ENCODE results near the gene RNF13. TPM values are rescaled to one million over a fixed set of nuclear protein-coding genes. Genes with fewer than 3 reads are reported as not detected.

The RNF13 gene
- total RNA-seq, 1 experiment from 2014 or later = 28.9 TPM

DNA sequence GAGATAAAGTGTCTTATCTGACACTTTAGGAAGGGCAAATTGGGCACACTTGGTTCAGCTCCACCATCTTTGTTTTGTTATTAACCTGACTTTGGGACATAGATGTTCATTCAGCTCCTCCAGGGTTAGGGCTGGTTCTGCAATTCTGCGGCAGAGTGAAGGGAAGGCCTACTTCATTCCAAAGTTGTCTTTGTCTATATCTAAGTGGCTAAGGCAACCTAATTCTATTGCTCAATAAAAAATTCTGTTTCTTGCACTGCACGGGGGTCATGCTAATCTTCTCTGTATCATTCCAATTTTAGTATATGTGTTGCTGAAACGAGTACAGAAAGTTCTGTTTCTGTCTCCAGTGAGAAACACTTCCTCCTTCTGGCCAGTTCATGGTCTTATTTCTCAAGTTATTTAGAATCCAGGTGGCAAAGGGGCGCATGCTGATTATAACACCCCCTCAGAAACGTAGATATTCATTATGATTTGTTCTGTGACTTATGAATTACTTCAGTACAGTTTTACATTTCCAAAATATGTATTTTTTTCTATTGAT, 104.2 kb downstream of the RNF13 start:
- TF ChIP-seq SOX15 (CRISPR knock-in tag; IDR thresholded peaks at IDR 0.05) (no peak), ATF1 (CRISPR knock-in tag; IDR thresholded peaks at IDR 0.05) (no peak), STAT6 (CRISPR knock-in tag; conservative IDR thresholded peaks at IDR 0.05; ENCODE audit: low read depth) (no peak), ELF4 (CRISPR knock-in tag; IDR thresholded peaks at IDR 0.05; ENCODE audit: low read depth) (no peak), ZNF121 (CRISPR knock-in tag; IDR thresholded peaks at IDR 0.05) (no peak), TP53 (CRISPR knock-in tag; IDR thresholded peaks at IDR 0.05) (no peak)
- TF ChIP-seq, protein P1, sequence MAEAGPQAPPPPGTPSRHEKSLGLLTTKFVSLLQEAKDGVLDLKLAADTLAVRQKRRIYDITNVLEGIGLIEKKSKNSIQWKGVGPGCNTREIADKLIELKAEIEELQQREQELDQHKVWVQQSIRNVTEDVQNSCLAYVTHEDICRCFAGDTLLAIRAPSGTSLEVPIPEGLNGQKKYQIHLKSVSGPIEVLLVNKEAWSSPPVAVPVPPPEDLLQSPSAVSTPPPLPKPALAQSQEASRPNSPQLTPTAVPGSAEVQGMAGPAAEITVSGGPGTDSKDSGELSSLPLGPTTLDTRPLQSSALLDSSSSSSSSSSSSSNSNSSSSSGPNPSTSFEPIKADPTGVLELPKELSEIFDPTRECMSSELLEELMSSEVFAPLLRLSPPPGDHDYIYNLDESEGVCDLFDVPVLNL (CRISPR knock-in tag; IDR thresholded peaks at IDR 0.05; ENCODE audit: borderline replicate concordance, low read depth) = no peak
- Mint-ChIP-seq H3K9me3 (no peaks in the 10 kb centered on the region), H3K36me3 (peaks cover 14% of the 10 kb centered on the region), H3K27me3 (ENCODE audit: low read depth) (no peaks in the 10 kb centered on the region), H3K4me3 (no peak overlapping the region), H3K4me1 (no peaks in the 10 kb centered on the region), H3K27ac (no peak overlapping the region)
- DNase-seq (ENCODE audit: low spot score) = no peak
- ChIA-PET POLR2A (no interaction called here), CTCF (no interaction called here)
- ATAC-seq = no peak

DNA sequence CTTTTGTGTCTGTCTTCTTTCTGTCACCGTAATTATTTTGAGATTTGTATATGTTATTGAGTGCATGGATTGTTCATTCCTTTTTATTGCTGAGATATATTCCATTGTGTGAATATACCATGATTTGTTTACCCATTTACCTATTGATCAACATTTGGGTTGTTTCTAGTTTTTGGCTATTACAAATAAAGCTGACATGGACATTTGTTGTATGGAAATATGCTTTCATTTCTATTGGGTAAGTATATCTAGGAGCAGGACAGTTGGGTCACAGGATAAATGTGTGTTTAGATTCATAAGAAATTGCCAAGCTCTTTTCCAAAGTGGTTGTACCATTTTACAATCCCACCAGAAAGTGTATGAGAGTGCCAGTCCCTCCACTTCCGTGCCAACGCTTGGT, 106.5 kb downstream of the RNF13 start:
- Mint-ChIP-seq H3K27ac (no peak overlapping the region), H3K36me3 (peaks cover 16% of the 10 kb centered on the region), H3K27me3 (ENCODE audit: low read depth) (no peaks in the 10 kb centered on the region), H3K4me3 (no peak overlapping the region), H3K4me1 (no peaks in the 10 kb centered on the region), H3K9me3 (no peaks in the 10 kb centered on the region)
- POLR2A ChIA-PET = no interaction called here
- DNase-seq (ENCODE audit: low spot score) (no peak), ATAC-seq (no peak)
- CTCF ChIA-PET = interaction anchor here (0.9 kb wide), 1 partner anchor 13 kb away, joined by 3 read pairs; no protein-coding TSS in a partner anchor
- no peak for TF ChIP-seq ZNF423 (CRISPR knock-in tag; IDR thresholded peaks at IDR 0.05)
- no peak for TF ChIP-seq ESRRA (CRISPR knock-in tag; IDR thresholded peaks at IDR 0.05; ENCODE audit: borderline replicate concordance)
- TF ChIP-seq TEAD4 (CRISPR knock-in tag; IDR thresholded peaks at IDR 0.05) = no peak
- TF ChIP-seq SP1 (CRISPR knock-in tag; conservative IDR thresholded peaks at IDR 0.05) = no peak
- TF ChIP-seq FOXK1 (CRISPR knock-in tag; IDR thresholded peaks at IDR 0.05) = no peak
- TF ChIP-seq OVOL2 (CRISPR knock-in tag; IDR thresholded peaks at IDR 0.05; ENCODE audit: borderline replicate concordance) = no peak
- TF ChIP-seq, protein P2, sequence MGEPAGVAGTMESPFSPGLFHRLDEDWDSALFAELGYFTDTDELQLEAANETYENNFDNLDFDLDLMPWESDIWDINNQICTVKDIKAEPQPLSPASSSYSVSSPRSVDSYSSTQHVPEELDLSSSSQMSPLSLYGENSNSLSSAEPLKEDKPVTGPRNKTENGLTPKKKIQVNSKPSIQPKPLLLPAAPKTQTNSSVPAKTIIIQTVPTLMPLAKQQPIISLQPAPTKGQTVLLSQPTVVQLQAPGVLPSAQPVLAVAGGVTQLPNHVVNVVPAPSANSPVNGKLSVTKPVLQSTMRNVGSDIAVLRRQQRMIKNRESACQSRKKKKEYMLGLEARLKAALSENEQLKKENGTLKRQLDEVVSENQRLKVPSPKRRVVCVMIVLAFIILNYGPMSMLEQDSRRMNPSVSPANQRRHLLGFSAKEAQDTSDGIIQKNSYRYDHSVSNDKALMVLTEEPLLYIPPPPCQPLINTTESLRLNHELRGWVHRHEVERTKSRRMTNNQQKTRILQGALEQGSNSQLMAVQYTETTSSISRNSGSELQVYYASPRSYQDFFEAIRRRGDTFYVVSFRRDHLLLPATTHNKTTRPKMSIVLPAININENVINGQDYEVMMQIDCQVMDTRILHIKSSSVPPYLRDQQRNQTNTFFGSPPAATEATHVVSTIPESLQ (CRISPR knock-in tag; IDR thresholded peaks at IDR 0.05) = no peak
- TF ChIP-seq, protein P3, sequence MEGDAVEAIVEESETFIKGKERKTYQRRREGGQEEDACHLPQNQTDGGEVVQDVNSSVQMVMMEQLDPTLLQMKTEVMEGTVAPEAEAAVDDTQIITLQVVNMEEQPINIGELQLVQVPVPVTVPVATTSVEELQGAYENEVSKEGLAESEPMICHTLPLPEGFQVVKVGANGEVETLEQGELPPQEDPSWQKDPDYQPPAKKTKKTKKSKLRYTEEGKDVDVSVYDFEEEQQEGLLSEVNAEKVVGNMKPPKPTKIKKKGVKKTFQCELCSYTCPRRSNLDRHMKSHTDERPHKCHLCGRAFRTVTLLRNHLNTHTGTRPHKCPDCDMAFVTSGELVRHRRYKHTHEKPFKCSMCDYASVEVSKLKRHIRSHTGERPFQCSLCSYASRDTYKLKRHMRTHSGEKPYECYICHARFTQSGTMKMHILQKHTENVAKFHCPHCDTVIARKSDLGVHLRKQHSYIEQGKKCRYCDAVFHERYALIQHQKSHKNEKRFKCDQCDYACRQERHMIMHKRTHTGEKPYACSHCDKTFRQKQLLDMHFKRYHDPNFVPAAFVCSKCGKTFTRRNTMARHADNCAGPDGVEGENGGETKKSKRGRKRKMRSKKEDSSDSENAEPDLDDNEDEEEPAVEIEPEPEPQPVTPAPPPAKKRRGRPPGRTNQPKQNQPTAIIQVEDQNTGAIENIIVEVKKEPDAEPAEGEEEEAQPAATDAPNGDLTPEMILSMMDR (IDR thresholded peaks at IDR 0.05) = no peak
- TF ChIP-seq E2F5 (CRISPR knock-in tag; IDR thresholded peaks at IDR 0.05) = no peak
- no peak for TF ChIP-seq KAT7 (CRISPR knock-in tag; IDR thresholded peaks at IDR 0.05; ENCODE audit: borderline replicate concordance)
- no peak for TF ChIP-seq NFE2L1 (CRISPR knock-in tag; IDR thresholded peaks at IDR 0.05)
- TF ChIP-seq ERG (CRISPR knock-in tag; IDR thresholded peaks at IDR 0.05) = no peak
- TF ChIP-seq ZNF281 (CRISPR knock-in tag; IDR thresholded peaks at IDR 0.05) = no peak
- TF ChIP-seq SOX15 (CRISPR knock-in tag; IDR thresholded peaks at IDR 0.05) = no peak
- TF ChIP-seq, protein P4, sequence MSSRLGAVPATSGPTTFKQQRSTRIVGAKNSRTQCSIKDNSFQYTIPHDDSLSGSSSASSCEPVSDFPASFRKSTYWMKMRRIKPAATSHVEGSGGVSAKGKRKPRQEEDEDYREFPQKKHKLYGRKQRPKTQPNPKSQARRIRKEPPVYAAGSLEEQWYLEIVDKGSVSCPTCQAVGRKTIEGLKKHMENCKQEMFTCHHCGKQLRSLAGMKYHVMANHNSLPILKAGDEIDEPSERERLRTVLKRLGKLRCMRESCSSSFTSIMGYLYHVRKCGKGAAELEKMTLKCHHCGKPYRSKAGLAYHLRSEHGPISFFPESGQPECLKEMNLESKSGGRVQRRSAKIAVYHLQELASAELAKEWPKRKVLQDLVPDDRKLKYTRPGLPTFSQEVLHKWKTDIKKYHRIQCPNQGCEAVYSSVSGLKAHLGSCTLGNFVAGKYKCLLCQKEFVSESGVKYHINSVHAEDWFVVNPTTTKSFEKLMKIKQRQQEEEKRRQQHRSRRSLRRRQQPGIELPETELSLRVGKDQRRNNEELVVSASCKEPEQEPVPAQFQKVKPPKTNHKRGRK (CRISPR knock-in tag; IDR thresholded peaks at IDR 0.05; ENCODE audit: borderline replicate concordance) = no peak

All from WTC11 (cell line).